GM21447 (cell line): ENCODE data around the gene ASPRV1.
"Not testable (repeated sequence)": the region's sequence is repeated elsewhere in the genome, so short reads cannot be mapped to it uniquely, and the experiment has no call there.

Source experiments
- ATAC-seq: cut with Tn5 transposase; IDR thresholded peaks from one replicate; pipeline ENCODE4 v1.9.1; 2021; ENCODE audit not compliant: unreplicated experiment

ASPRV1 gene

GRCh38 chr2:69961496-69961895 lies at the start of gene ASPRV1:
Gene ASPRV1 (minus strand): TSS chr2:69961631. CDS start chr2:69961436, 195 bp downstream.
- no peak for ATAC-seq

DNA sequence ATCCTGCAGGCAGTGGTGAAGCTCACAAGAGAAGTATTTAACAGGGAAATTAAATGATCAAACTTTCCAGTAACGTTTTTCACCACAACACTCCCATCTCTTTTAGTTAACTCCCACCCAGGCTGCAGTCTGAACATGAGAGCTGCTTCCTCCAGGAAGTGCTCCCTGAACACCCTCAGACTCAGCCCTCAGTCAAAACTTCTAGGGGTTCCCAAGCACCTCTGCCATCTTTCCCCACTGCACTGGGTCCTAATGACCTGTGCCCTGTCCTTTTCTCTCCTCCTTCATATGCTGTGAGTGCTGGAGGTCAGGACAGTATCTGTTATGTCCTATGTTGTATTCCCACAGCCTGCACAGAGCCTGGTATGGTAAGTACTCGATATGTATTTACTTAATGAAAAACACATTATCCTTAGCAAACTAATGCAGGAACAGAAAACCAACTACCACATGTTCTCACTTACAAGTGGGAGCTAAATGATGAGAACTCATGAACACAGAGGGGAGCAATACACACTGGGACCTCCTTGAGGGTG lies 49.2 kb upstream of the ASPRV1 start:
- ATAC-seq = no peak

GRCh38 chr2:70009762-70010575 lies 48.5 kb upstream of the ASPRV1 start:
- no peak for ATAC-seq

- ATAC-seq = no peak
These were observed 46.9 kb upstream of the ASPRV1 start for GRCh38 chr2:70008290-70008689.

DNA sequence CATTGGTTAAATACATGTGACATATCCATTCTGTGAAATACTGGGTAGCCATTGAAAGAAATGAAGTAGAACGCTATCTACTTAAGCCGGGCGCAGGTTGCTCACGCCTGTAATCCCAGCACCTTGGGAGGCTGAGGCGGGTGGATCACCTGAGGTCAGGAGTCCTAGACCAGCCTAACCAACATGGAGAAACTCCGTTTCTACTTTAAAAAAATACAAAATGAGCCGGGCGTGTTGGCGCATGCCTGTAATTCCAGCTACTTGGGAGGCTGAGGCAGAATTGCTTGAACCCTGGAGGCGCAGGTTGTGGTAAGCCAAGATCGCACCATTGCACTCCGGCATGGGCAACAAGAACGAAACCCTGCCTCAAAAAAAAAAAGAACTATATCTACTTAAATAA lies 45.7 kb upstream of the ASPRV1 start:
- no peak for ATAC-seq

- ATAC-seq = no peak
These were observed 45.0 kb upstream of the ASPRV1 start for GRCh38 chr2:70006447-70006784.

- no peak for ATAC-seq
These were observed 44.5 kb upstream of the ASPRV1 start for GRCh38 chr2:70005752-70006446.

DNA sequence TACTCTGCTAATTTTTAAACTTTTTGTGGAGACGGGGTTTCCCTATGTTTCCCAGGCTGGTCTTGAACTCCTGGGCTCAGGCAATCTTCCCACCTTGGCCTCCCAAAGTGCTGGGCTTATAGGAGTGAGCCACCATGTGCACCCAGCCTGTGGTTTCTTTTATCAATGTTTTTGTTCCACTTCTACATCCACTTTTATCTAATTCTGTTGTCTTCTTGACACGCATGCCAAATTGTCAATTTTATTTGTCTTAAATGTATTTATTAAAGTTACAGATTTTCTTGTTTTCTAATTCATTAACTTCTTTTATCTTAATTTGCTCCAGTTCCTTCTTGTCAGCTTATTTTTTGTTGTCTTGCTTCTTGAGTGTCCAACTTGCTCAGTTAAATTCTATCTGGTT lies 43.8 kb upstream of the ASPRV1 start:
- no peak for ATAC-seq

GRCh38 chr2:70003093-70003830 lies 41.8 kb upstream of the ASPRV1 start:
- ATAC-seq = no peak

DNA sequence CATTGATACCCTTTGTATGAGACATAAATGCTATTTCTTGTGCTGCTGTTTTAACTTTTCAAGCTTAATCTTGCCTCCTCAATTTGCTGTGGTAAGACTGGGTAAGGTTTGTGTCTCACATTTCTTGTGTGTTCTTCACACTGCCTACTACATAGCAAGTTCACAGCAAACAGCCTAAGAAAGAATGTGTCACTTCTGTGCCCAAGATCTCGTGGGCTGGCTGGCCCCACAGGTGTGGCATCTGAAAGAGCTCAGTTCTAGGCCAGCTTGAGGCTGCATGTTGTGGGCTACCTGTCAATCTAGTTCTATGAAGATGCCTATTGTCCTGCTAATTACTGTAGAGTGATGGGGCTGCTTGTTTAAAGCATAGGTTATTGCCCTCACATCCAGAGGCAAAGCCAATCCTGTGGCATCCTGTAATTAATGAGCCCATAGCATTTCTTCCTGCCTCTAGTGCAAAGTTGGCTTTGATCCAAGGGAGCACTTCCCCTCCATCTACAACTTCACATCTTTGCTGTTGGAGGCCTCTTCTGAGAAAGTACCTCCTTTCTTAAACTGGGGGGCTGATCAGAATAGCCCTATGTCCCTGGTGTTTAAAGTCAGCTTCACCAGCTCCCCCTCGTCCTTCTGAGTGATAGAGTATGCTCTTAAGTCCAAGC lies 40.9 kb upstream of the ASPRV1 start:
- ATAC-seq = no peak

- ATAC-seq = not testable (repeated sequence)
These were observed 39.1 kb upstream of the ASPRV1 start for GRCh38 chr2:70000529-70000928.

- ATAC-seq = no peak
These were observed 37.3 kb upstream of the ASPRV1 start for GRCh38 chr2:69998761-69999160.

GRCh38 chr2:69997015-69997830 lies 35.8 kb upstream of the ASPRV1 start:
- ATAC-seq = no peak

DNA sequence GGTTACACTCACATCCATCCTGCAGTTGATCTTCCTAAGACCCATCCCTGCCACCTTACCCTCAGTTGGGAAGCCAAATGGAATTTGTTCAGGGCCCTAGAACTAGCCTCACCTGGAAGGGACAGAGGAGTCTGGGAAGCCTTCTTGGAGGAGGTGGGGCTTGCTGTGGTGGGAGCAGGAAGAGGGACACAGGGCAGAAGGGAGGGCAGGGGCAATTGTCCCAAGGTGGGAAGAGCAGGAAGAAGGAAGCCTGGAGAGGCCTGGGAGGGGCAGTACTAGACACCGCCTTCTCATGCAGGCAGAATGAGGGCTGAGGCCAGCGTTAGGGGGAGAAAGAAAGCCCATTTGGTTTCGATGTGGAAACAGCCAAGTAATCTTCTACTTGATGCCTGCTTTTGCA lies 34.1 kb upstream of the ASPRV1 start:
- ATAC-seq = no peak

- ATAC-seq = no peak
These were observed 32.7 kb upstream of the ASPRV1 start for GRCh38 chr2:69994166-69994565.

GRCh38 chr2:69993708-69994107 lies 32.3 kb upstream of the ASPRV1 start:
- no peak for ATAC-seq

- no peak for ATAC-seq
These were observed 31.7 kb upstream of the ASPRV1 start for GRCh38 chr2:69993048-69993565.

DNA sequence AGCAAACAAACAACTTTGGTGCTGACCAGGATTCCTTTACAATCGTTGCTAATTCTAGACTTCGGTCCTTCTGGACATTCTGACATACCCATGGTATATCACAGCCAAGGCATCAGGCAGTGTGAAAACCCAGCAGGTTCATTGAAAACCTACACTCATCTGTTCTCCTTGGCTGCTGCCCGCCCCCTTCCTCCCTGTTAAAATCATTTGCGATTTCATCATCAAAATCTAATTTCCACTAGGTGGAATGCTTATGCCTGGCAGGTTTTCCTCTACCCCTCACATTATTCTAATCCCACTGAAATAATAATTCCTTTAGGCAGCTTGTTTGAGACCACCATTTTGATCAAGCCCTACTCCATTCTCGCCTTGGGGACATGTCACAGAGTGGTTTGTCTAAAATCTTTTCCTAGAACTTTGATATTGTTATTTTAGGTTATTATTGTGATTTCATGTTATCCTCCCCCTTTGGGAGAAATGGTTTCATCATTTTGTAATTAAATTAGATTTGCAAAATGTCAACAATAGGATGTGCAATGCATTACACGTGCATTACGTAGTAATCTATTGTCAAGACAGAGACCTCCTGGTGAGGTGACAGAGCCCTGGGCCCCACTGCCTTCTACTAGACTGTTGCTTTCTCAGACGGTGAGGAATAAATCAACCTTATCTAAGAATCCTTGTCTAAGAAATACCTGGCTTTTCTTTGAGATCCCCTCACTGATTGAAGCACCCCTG lies 31.0 kb upstream of the ASPRV1 start:
- no peak for ATAC-seq

DNA sequence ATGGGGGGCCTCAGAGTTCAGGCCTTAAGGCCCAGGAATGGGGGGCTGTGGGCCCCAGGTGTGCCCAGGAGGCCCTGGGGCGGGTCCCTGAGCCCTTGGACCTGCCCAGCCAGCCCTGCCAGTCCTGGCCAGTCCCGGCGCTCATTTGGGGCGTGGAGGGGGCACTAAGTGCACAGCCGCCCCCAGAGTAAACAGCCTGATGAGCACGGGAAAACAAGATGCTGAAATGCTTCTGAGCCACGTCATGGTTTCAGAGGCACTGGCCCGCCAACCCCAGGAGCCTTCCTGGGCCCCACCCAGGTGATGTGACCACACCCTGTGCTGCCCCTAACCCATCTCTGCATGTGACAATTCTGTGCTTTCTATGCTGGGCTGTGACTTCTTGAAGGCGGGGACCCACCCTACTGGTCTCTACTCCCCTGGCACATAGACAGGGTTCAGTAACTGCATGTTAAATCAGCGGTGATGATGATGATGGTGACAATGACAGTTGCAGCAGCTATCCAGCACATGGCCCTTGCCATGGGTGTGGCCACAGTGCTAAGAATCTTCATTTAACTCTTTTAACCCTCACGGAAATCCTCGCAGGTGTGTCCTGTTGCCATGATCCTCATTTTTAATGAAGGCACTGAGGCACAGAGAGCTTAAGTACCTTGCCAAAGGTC lies 28.1 kb upstream of the ASPRV1 start:
- no peak for ATAC-seq
